ENCODE results near the gene PTF1A.

Gene PTF1A

GRCh38 chr10:23150091-23150490 lies 42.0 kb upstream of the PTF1A start:
- no peaks in the 10 kb centered on the region for H3K27me3 ChIP-seq (ENCODE audit: low read depth, low read length)
- no peaks in the 10 kb centered on the region for H3K79me2 ChIP-seq (ENCODE audit: low read length)
- no peaks in the 10 kb centered on the region for H3K4me1 ChIP-seq (ENCODE audit: low read length)
- H2AFZ ChIP-seq (ENCODE audit: low read depth, low read length): no peak overlapping the region
- no peak overlapping the region for H3K4me2 ChIP-seq (ENCODE audit: low read length)
- H3K27ac ChIP-seq (ENCODE audit: low read length): no peak overlapping the region
- no peaks in the 10 kb centered on the region for H3K36me3 ChIP-seq (replicated peaks; ENCODE audit: low read depth, low read length)
- TF ChIP-seq CTCF (IDR thresholded peaks at IDR 0.05; ENCODE audit: low read depth, low read length) (no peak), EZH2phosphoT487 (IDR thresholded peaks at IDR 0.05; ENCODE audit: low read depth) (no peak)
- H3K4me3 ChIP-seq (ENCODE audit: low read length): no peak overlapping the region
- H4K20me1 ChIP-seq (ENCODE audit: insufficient read depth, low read length): no peaks in the 10 kb centered on the region
- H3K9me3 ChIP-seq (ENCODE audit: insufficient read depth, low read length): no peaks in the 10 kb centered on the region
- no peak overlapping the region for H3K9ac ChIP-seq (ENCODE audit: low read length)

- Histone ChIP-seq H2AFZ (ENCODE audit: low read depth, low read length) (no peak overlapping the region), H3K79me2 (ENCODE audit: low read length) (no peaks in the 10 kb centered on the region), H3K27me3 (ENCODE audit: low read depth, low read length) (no peaks in the 10 kb centered on the region), H3K9ac (ENCODE audit: low read length) (no peak overlapping the region), H3K27ac (ENCODE audit: low read length) (no peak overlapping the region), H3K9me3 (ENCODE audit: insufficient read depth, low read length) (no peaks in the 10 kb centered on the region), H3K4me2 (ENCODE audit: low read length) (no peak overlapping the region), H3K36me3 (replicated peaks; ENCODE audit: low read depth, low read length) (no peaks in the 10 kb centered on the region), H4K20me1 (ENCODE audit: insufficient read depth, low read length) (no peaks in the 10 kb centered on the region), H3K4me1 (ENCODE audit: low read length) (no peaks in the 10 kb centered on the region), H3K4me3 (ENCODE audit: low read length) (no peak overlapping the region)
- TF ChIP-seq EZH2phosphoT487 (IDR thresholded peaks at IDR 0.05; ENCODE audit: low read depth): no peak
- no peak for TF ChIP-seq CTCF (IDR thresholded peaks at IDR 0.05; ENCODE audit: low read depth, low read length)
Observed at GRCh38 chr10:23150610-23151009, 41.5 kb upstream of the PTF1A start.

- Histone ChIP-seq H3K27me3 (ENCODE audit: low read depth, low read length) (no peaks in the 10 kb centered on the region), H3K4me2 (ENCODE audit: low read length) (no peak overlapping the region), H3K27ac (ENCODE audit: low read length) (no peak overlapping the region), H3K36me3 (replicated peaks; ENCODE audit: low read depth, low read length) (no peaks in the 10 kb centered on the region), H2AFZ (ENCODE audit: low read depth, low read length) (no peak overlapping the region), H4K20me1 (ENCODE audit: insufficient read depth, low read length) (no peaks in the 10 kb centered on the region), H3K79me2 (ENCODE audit: low read length) (no peaks in the 10 kb centered on the region), H3K4me3 (ENCODE audit: low read length) (no peak overlapping the region), H3K4me1 (ENCODE audit: low read length) (no peaks in the 10 kb centered on the region), H3K9ac (ENCODE audit: low read length) (no peak overlapping the region), H3K9me3 (ENCODE audit: insufficient read depth, low read length) (no peaks in the 10 kb centered on the region)
- no peak for TF ChIP-seq CTCF (IDR thresholded peaks at IDR 0.05; ENCODE audit: low read depth, low read length)
- no peak for TF ChIP-seq EZH2phosphoT487 (IDR thresholded peaks at IDR 0.05; ENCODE audit: low read depth)
Observed at GRCh38 chr10:23151071-23151470, 41.0 kb upstream of the PTF1A start.

- no peaks in the 10 kb centered on the region for H4K20me1 ChIP-seq (ENCODE audit: insufficient read depth, low read length)
- H3K4me3 ChIP-seq (ENCODE audit: low read length): no peak overlapping the region
- H3K9ac ChIP-seq (ENCODE audit: low read length): no peak overlapping the region
- TF ChIP-seq EZH2phosphoT487 (IDR thresholded peaks at IDR 0.05; ENCODE audit: low read depth) (no peak), CTCF (IDR thresholded peaks at IDR 0.05; ENCODE audit: low read depth, low read length) (no peak)
- no peak overlapping the region for H3K27ac ChIP-seq (ENCODE audit: low read length)
- peaks cover 13% of the 10 kb centered on the region; the same call in 1 of the 2 replicates for H3K4me1 ChIP-seq (ENCODE audit: low read length)
- no peak overlapping the region for H2AFZ ChIP-seq (ENCODE audit: low read depth, low read length)
- no peaks in the 10 kb centered on the region for H3K79me2 ChIP-seq (ENCODE audit: low read length)
- no peak overlapping the region for H3K4me2 ChIP-seq (ENCODE audit: low read length)
- no peaks in the 10 kb centered on the region for H3K27me3 ChIP-seq (ENCODE audit: low read depth, low read length)
- no peaks in the 10 kb centered on the region for H3K9me3 ChIP-seq (ENCODE audit: insufficient read depth, low read length)
- no peaks in the 10 kb centered on the region for H3K36me3 ChIP-seq (replicated peaks; ENCODE audit: low read depth, low read length)
Observed at GRCh38 chr10:23155169-23155568, 36.9 kb upstream of the PTF1A start.
